Epithelial cell of proximal tubule (primary cell): ENCODE measurements around the gene SLC1A5. TPM values are rescaled to one million over a fixed set of nuclear protein-coding genes. Genes with fewer than 3 reads are reported as not detected.
"Not testable (repeated sequence)": the region's sequence is repeated elsewhere in the genome, so short reads cannot be mapped to it uniquely, and the experiment has no call there.

Source experiments
- DNase-seq: peaks from one replicate; pipeline ENCODE4 v3.0.0-alpha.2; 2011; ENCODE audit warnings: low read depth
- H3K4me3 ChIP-seq: 2 replicates; pipeline ENCODE4 v1.5.1; 2011; ENCODE audit warnings: low read depth, mild to moderate bottlenecking, low read length
- total RNA-seq: library from RNA; depleted of rRNA; stranded (reverse); fragments of >200 nt; gene quantifications from 2 replicates; pipeline ENCODE4 v1.2.3, GENCODE V29; 2015
- TF ChIP-seq, protein P1 (sequence below): conservative IDR thresholded peaks from 2 replicates; pipeline ENCODE4 v1.5.1; 2012; ENCODE audit warnings: low read depth, mild to moderate bottlenecking, low read length

The SLC1A5 gene
- total RNA-seq, 1 donor from 2014 or later: 85.1 TPM

DNA sequence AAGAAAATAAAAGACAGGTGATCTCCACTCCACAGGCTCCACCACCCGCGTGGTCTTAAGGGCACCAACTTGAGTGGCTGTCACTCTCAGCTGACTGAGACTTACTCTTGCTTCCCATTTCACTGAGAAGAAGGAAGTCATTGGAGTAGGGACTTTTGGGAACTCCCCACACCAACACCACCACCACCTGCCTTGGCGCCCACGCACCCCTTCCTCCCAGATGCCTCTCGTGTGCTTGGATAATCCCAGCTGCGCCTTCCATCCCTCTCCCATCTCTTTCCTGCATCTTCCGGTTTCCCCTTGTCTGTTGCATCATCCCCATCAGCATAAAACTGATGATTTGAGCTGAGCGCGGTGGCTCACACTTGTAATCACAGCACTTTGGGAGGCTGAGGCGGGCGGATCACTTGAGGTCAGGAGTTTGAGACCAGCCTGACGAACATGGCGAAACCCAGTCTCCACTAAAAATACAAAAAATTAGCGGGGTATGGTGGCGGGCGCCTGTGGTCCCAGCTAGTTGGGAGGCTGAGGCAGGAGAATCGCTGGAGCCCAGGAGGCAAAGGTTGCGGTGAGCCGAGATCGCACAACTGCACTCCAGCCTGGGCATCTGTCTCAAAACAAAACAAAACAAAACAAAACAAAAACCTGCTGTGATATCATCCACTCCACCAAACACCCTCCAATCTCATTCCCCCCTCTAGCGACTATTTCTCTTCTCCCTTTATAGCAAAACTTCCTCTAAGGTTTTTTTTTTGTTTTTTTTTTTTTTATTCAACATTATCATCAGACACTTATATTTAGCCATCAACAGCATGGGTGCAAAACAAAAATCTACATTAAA, 36.7 kb upstream of the SLC1A5 start:
- TF ChIP-seq, protein P1, sequence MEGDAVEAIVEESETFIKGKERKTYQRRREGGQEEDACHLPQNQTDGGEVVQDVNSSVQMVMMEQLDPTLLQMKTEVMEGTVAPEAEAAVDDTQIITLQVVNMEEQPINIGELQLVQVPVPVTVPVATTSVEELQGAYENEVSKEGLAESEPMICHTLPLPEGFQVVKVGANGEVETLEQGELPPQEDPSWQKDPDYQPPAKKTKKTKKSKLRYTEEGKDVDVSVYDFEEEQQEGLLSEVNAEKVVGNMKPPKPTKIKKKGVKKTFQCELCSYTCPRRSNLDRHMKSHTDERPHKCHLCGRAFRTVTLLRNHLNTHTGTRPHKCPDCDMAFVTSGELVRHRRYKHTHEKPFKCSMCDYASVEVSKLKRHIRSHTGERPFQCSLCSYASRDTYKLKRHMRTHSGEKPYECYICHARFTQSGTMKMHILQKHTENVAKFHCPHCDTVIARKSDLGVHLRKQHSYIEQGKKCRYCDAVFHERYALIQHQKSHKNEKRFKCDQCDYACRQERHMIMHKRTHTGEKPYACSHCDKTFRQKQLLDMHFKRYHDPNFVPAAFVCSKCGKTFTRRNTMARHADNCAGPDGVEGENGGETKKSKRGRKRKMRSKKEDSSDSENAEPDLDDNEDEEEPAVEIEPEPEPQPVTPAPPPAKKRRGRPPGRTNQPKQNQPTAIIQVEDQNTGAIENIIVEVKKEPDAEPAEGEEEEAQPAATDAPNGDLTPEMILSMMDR: no peak
- no peak for DNase-seq

DNA sequence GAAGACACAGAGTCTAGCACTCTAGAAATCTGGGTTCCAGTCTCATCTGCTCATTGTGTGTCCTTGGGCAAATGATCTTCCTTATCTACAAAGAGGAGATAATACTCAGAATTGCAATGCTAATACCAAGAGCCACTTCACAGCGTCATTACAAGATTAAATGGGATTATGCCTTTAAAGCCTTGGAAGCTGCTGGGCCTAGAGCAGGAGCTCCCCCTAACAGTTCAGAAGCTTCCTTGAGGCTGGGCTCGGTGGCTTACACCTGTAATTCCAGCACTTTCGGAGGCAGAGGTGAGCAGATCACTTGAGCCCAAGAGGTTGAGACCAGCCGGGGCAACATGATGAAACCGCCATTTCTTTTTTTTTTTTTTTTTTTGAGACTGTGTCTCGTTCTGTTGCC, 34.7 kb upstream of the SLC1A5 start:
- no peak for DNase-seq
- TF ChIP-seq, protein P1: no peak
- no peak overlapping the region for H3K4me3 ChIP-seq

More for the DNA sequence above, 36.7 kb upstream of the SLC1A5 start:
- no peak overlapping the region for H3K4me3 ChIP-seq

DNA sequence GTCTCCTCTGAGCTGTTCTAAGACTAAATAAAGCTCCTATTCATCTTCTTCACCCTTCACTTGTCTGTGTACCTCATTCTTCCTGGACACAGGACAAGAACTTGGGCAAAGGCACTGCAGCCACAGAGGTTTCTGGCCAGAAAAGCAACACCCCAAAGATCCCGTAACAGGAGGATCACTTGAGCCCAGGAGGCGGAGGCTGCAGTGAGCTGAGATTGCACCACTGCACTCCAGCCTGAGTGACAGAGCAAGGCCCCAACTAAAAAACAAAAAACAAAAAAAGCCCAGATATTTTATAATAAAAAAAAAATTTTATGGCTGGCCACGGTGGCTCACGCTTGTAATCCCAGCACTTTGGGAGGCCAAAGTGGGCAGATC, 34.0 kb upstream of the SLC1A5 start:
- DNase-seq, H3K4me3 ChIP-seq: not testable (repeated sequence)

DNA sequence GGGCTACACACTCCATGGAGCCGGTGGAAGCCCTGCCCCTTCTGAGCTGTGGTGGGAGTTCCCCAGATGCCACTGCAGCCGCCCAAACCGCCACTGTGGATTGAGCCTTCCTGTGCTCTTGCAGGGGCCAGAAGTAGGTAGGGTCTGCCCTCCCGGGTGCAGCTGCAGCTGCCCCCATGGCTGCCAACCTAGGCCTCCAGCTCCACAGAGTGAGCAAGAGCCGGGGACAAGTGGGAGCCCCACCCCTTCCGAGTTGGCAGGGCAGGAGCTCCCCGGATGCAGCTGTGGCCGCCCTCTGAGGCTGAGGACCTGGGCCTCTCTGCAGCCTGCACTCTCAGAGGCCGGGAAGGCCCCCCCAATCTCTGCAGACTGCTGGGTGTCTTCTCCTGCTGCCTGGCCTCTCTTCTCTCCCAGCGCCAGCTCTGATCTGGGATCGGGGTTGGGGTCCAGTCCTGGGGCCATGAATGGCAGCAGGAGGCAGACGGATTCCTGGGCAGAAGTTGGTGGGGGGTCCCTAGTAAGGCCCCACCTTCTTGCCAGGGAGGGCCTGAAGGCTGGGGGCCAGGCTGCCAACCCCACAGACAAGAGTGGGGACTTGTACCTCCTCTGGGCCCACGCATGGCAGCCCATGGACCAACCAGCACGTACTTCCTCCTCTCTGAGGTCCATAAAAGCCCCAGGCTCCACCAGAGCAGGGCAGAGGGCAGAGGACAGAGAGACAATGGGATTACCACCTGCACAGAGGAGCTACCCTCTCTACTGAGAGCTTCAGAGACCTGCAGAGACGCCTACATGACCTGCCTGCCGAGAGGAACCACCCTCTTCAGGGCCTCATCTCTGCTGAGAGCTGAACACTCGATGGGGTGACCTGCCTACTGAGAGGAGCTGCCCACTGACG, 33.4 kb upstream of the SLC1A5 start:
- no peak overlapping the region for H3K4me3 ChIP-seq
- DNase-seq: no peak
- TF ChIP-seq, protein P1: no peak

DNA sequence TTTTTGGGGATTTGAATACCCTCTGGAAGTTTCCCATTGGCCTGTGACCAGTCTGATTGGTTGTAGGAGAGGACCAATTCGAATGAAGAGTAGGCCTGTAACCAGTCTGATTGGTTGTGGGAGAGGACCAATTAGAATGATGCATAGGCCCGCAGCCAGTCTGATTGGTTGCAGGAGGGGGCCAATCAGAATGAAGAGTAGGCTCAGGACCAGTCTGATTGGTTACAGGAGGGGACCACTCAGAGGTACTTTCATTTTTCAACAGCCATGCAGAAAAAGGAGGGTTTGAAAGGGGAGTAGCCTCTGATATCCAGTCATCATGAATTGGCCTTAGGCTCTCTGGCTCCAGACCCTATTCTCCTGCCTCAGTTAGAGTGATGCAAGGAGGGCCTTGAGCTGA, 30.4 kb upstream of the SLC1A5 start:
- TF ChIP-seq, protein P1: no peak
- H3K4me3 ChIP-seq: no peak overlapping the region
- no peak for DNase-seq

DNA sequence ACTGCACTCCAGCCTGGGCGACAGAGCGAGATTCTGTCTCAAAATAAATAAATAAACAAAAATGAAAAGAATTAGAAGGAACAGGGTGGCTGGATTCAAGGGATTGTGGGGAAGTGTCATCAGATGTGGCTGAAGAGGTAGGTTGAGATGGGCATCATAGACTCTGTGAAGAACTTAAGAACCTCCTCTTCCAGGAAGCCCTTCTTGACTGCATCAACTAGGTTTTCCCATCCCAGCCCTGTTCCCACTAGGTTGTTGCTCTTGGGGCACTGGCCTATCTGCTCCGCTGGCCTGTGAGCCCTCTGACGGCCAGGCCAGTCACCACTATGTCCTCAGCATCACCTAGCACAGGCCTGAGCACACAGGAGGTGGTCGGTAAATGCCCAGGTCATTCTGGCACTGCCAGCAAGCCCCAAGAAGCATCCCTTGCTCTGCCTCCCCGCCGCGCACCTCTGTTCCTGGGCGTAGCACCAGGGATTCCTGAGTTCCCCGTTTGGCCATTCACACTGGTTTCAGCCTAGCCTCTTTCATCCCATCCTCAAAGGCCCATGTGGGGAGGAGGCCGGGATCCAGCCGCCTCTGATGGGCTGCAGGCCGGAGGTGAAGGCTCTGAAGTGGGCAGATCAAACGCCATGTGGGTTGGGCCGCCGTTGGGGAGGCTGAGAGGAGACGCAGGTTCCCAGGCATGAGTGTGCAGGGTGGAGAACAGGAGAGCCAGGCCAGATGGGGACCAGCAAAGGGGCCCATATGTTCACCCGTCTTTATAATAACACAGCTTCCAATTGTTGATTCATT, 27.6 kb upstream of the SLC1A5 start:
- TF ChIP-seq, protein P1: no peak
- no peak overlapping the region for H3K4me3 ChIP-seq
- no peak for DNase-seq

DNA sequence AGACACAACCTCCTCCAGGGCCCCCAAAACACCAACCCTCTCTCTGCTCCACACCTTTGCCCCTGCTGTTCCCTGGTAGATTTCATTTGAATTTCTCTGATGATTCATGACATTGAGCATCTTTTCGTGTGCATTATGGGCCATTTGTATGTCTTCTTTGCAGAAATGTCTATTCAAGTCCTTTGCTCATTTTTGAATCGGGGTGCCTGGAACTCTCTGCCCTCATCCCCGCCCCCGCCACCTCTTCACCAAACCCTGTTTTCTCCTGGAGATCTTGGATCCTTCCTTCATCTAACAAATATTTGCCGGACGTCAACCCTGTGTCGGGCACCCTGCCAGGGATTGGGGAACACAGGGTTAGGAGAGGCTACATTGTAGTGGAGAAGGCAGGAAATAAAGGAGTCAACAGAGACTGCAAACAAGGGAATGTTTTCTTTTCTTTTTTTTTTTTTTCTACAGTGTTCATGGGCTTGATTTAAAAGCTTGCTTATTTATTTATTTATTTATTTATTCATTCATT, 25.5 kb upstream of the SLC1A5 start:
- DNase-seq: no peak
- TF ChIP-seq, protein P1: no peak
- no peak overlapping the region for H3K4me3 ChIP-seq
